Heart left ventricle (tissue), 13 donors: Measurements from ENCODE around the gene SNX15.

ENCODE experiments used
- CTCF ChIP-seq, 12 donors: fragments of 200-600 bp; sonication (generic) in 4 of 12; IDR thresholded peaks; one replicate each; pipeline versions ENCODE4 v1.5.0 to v1.8.0; 2018 to 2022; ENCODE audit warnings: antibody characterized with exemption in 12 of 12, mild to moderate bottlenecking in 5 of 12
- POLR2A ChIP-seq, 2 donors: fragments of 450-650 bp; IDR thresholded peaks; one replicate each; pipeline ENCODE4 v1.6.1; 2017; ENCODE audit warnings: antibody characterized with exemption in 2 of 2, mild to moderate bottlenecking in 2 of 2, moderate library complexity in 2 of 2
- donor health status: ischemic (EF 13 %, LVEDD 7.1; RV severe dilation, severe dysfunction).
- donor health status: DM: no; HTN: yes; CAD: no.
- donor health status: DM: no; HTN: no; CAD: no.
- donor health status: ischemic (EF 25% LVEDD 6.9; RV normal size, moderate dysfunction).
- donor health status: ischemic (EF 25% LVEDD 5.7; RV mildly dilated, moderate dysfunction).
- donor health status: ischemic (EF 35%, LVEDD 5.7; RV mildly dilated, moderate dysfunction).
- donor health status: nonischemic (EF 11% LVEDD 7.7; RV severe dilation, severe dysfunction).
- donor health status: DM: yes; HTN: yes; CAD: no.
- donor health status: PGD.
- donor health status: ischemic (EF 29% LVEDD 5.4; RV normal size, mild dysfunction).
- donor health status: nonischemic (EF 23%, LVEDD 6.1; RV moderate dilation, normal function).

- TF ChIP-seq CTCF (IDR thresholded peaks at IDR 0.05) (no peak), POLR2A (IDR thresholded peaks at IDR 0.05) (no peak)
These were observed 57.5 kb downstream of the SNX15 start for GRCh38 chr11:65084598-65085375.
